Right ventricle myocardium inferior (tissue), 1 donor: Measurements from ENCODE around the gene TMEM175. TPM values are rescaled to one million over a fixed set of nuclear protein-coding genes. Genes with fewer than 3 reads are reported as not detected.
A peak's percentile ranks its signal among the peaks of the same experiment; 100 is the strongest.
"Not testable (repeated sequence)": the region's sequence is repeated elsewhere in the genome, so short reads cannot be mapped to it uniquely, and the experiment has no call there.

Experiments
- ATAC-seq: fragments of 200-7000 bp; cut with Tn5 transposase; one replicate; pipeline ENCODE4 v1.9.1; 2020; ENCODE audit warnings: mild to moderate bottlenecking, moderate library complexity
- DNase-seq: peaks from one replicate; pipeline ENCODE4 v3.0.0; 2021; ENCODE audit errors: missing footprints
- intact Hi-C: fragments of 100-400 bp; cut with DNase I; formaldehyde crosslinking; loops from one replicate; pipeline ENCODE4 v1.11.0; 2022
- total RNA-seq: library from RNA; stranded (reverse); fragmentation: NEBNext Ultra II Directional; extraction: Animal tissue kit (Norgen Biotek cat#: 25700); gene quantifications from one replicate; pipeline ENCODE4 v1.2.1, GENCODE V29; 2021
- donor health status: DM: no; HTN: yes; CAD: no; lungs with severe emphysema.

TMEM175 gene
- total RNA-seq, 1 donor from 2014 or later, result 17.4 TPM

GRCh38 chr4:930028-930551, 2.2 kb upstream of the TMEM175 start:
- intact Hi-C loops, result loop anchor here (10.0 kb wide), 1 partner anchor 55 kb away; the partner anchor contains the start of gene IDUA
- no peak for ATAC-seq
- DNase-seq, result no peak

DNA sequence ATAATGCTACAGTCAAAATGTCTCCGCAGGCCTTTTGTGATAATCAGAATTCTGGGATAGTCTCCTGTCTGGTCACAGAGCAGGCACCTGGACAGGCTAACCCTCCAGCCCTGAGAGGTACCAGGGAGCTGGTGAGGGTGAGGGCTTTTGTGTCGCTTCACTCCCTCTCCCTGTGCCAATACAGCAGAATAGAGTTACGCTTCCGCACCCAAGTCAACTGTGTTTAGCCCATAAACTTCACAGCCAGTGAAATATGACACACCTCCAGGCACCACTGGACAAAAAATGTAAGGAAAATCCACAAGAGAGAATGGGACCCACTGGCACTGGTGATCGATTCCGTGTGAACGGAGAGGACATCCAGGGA, 1.4 kb upstream of the TMEM175 start:
- DNase-seq, result no peak
- ATAC-seq, result no peak
- intact Hi-C loops, result loop anchor here (10.0 kb wide), 1 partner anchor 54 kb away; the partner anchor contains the start of gene IDUA

- no peak for DNase-seq
- intact Hi-C loops, result loop anchor here (10.0 kb wide), 1 partner anchor 53 kb away; the partner anchor contains the start of gene IDUA
- ATAC-seq, result peak; percentile 4
Observed at GRCh38 chr4:931194-931959, 883 bp upstream of the TMEM175 start.

DNA sequence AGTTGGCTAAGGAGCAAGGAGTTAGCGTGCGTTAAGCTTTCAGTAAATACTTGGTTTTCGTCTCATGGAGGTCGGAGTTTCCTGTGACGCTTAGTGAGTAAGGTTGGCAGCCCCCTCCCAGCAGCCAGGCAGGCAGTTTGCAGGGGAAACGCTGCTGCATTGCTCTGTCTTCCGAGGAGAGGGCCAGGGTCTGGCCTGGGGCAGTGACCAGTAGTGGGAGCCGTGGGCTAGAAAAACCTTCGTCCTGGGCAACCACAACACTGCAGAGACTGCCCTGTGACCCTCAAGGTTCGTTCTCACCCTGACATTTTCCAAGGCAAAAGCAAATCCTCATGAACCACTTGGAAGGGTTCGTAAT, 432 bp downstream of the TMEM175 start:
- no peak for DNase-seq
- intact Hi-C loops, result loop anchor here (10.0 kb wide), 1 partner anchor 52 kb away; the partner anchor contains the start of gene IDUA
- peak; percentile 1 for ATAC-seq

- ATAC-seq, DNase-seq: not testable (repeated sequence)
- intact Hi-C loops, result loop anchor here (10.0 kb wide), 1 partner anchor 45 kb away; the partner anchor contains the start of gene IDUA
Observed at GRCh38 chr4:939508-939907, 7.2 kb downstream of the TMEM175 start.

GRCh38 chr4:945274-946102, 13.2 kb downstream of the TMEM175 start:
- no peak for DNase-seq
- ATAC-seq, result no peak
- intact Hi-C loops, result no loop called here

DNA sequence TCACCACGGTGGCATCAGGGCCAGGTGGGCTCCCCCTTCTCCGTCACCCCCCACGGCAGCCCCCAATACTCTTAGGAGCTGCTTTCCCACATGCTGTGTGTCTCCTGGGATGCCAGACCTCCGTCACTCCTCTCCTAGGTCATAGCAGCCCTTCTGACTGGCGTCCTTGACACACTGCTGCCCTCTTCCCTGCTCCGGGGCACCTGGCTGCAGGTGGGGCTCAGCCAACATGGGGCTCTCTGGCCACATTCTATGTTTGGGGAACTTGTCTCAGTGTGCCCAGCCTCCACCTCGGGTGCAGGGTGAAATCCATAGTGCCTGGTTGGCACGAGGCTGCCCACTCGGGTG, 13.8 kb downstream of the TMEM175 start:
- no peak for ATAC-seq
- intact Hi-C loops, result no loop called here
- no peak for DNase-seq

GRCh38 chr4:946517-947471, 14.5 kb downstream of the TMEM175 start:
- no peak for DNase-seq
- intact Hi-C loops, result no loop called here
- ATAC-seq, result no peak

GRCh38 chr4:947491-947971, 15.3 kb downstream of the TMEM175 start:
- intact Hi-C loops, result no loop called here
- DNase-seq, result peak; percentile 31
- ATAC-seq, result no peak

GRCh38 chr4:948101-948935, 16.1 kb downstream of the TMEM175 start:
- DNase-seq (peak; percentile 61), ATAC-seq (no peak)
- intact Hi-C loops, result no loop called here

DNA sequence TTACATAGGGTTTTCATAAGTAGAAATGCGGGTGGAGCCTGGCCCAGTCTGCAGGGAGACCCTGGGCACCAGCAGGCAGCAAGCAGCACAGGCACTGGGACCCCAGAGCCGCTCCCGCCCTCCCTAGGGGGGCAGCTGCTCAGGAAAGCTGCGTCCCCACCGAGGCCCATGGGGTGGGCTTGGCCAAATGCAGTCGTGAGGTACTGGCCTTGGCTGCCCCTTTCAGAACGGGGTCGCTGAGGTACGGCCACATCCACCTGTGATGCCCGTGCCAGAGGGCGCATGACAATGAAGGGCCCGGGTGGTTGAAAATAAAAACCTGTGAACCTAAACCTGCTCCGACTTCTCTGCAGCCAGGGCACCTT, 16.7 kb downstream of the TMEM175 start:
- intact Hi-C loops, result no loop called here
- DNase-seq (peak; percentile 14), ATAC-seq (no peak)

DNA sequence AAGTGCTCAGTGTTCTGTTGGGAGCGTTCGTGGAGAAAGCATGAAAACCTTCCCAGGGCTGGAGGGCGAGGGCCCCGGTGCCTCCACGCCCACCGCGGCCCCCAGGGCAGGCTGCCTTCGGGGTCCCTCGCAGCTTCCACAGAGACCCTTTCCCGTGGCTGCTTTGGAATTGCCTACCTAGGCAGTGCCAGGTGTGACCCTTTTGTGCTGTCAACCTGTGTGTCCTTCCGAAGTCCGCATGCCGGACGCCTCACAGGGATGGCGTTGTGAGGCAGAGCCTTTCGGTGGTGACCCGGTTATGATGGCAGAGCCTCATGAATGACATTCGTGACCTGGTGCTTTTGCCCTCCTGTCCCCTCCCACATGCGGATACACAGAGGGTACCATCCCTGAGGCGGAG, 17.4 kb downstream of the TMEM175 start:
- intact Hi-C loops, result no loop called here
- ATAC-seq (no peak), DNase-seq (peak; percentile 20)

GRCh38 chr4:950136-951020, 18.1 kb downstream of the TMEM175 start:
- DNase-seq (peak; percentile 30), ATAC-seq (no peak)
- intact Hi-C loops, result no loop called here

DNA sequence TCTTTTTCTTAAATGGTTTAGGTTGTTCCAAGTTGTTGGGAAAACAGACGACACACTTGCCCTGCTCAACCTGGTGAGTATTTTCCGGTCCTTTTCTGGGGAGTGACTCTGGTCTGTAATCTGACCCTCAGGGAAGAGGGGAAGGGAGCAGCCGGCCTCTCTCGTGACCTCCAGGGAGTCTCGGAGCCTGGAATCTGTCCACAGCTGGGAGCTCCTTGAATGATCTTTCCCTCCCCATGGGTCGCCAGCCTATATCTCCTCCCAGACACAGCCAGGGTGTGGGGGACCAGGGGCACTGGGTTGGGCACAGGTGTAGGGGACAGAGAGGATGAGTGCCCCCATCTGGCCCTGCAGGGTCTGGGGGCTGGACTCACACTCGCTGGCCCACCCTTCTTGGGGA, 18.9 kb downstream of the TMEM175 start:
- ATAC-seq, result no peak
- intact Hi-C loops, result no loop called here
- DNase-seq, result no peak

GRCh38 chr4:951594-952468, 19.6 kb downstream of the TMEM175 start:
- ATAC-seq (no peak), DNase-seq (peak; percentile 51)
- intact Hi-C loops, result no loop called here
